K562 (cell line): ENCODE results near the gene ADAR.

Experiments used
- CEBPB ChIP-seq: fragments of 450-650 bp; IDR thresholded peaks from 2 replicates; pipeline ENCODE4 v1.6.1; 2016; ENCODE audit warnings: missing genetic modification characterization, missing compliant biosample characterization
- ETV6 ChIP-seq, 3 experiments: fragments of 150-350 bp in 1 of 3; sonication (generic) in 1 of 3; formaldehyde crosslinking in 1 of 3; IDR thresholded peaks; 2 replicates each; pipeline versions ENCODE4 v1.6.1 to v1.8.0; 2014 to 2022; ENCODE audit warnings: borderline replicate concordance in 2 of 3, low read depth in 2 of 3, antibody characterized with exemption in 1 of 3, low read length in 1 of 3, mild to moderate bottlenecking in 1 of 3, missing genetic modification reagents in 1 of 3
- TEAD4 ChIP-seq, 2 experiments: sonication (generic) in 1 of 2; formaldehyde crosslinking in 1 of 2; IDR thresholded peaks; 2 replicates each; pipeline versions ENCODE4 v1.6.1 to v1.8.0; 2012 to 2022; ENCODE audit warnings: borderline replicate concordance in 1 of 2, inconsistent platforms in 1 of 2, low read length in 1 of 2, mild to moderate bottlenecking in 1 of 2, missing genetic modification reagents in 1 of 2
- TF ChIP-seq, protein P1 (sequence below): fragments of 450-650 bp; IDR thresholded peaks from 2 replicates; pipeline ENCODE4 v1.6.1; 2016; ENCODE audit warnings: low read depth, mild to moderate bottlenecking, moderate library complexity

DNA sequence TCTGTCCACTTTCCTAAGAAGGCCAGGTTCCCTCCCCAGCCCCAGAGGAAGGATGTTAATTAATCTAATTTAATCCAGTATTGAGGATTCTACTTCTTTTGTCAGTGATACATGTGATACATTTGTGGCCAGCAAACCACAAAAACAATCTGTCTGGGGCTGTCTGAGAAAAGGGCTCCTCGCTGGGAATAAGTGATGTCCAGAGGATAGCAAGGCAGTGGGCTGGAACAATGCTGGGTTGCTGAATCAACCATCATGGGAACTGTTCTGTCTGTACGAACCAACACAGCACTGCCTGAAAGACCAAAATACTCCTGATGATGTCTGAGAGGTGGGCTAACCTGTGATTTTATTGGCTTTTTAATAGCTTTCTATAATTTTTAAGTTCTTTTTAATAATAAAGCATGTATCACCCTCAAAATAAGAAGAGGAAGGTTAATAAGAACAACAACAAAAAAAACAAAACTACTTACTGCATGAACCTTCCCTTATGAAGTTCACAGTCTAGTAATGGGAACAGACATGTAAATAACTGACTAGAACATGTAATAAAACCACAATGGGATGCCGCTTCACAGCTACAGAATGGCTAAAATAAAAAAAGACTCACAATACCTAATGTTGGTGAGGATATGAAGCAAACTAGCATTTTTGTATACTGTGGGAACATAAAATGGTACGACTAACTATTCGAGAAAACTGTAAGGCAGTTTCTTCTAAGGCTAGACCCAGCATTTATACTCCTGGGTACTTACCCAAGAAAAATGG is 11.4 kb upstream of the ADAR start:
- TF ChIP-seq, protein P1, sequence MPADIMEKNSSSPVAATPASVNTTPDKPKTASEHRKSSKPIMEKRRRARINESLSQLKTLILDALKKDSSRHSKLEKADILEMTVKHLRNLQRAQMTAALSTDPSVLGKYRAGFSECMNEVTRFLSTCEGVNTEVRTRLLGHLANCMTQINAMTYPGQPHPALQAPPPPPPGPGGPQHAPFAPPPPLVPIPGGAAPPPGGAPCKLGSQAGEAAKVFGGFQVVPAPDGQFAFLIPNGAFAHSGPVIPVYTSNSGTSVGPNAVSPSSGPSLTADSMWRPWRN: no peak
- TF ChIP-seq ETV6 (IDR thresholded peaks at IDR 0.05; ENCODE audit: borderline replicate concordance in 1 of 2, low read depth in 2 of 2, low read length in 1 of 2): no peak
- no peak for TF ChIP-seq ETV6 (CRISPR knock-in tag; IDR thresholded peaks at IDR 0.05; ENCODE audit: borderline replicate concordance)
- TF ChIP-seq TEAD4 (IDR thresholded peaks at IDR 0.05; ENCODE audit: low read length): no peak
- TF ChIP-seq TEAD4 (CRISPR knock-in tag; IDR thresholded peaks at IDR 0.05; ENCODE audit: borderline replicate concordance): no peak
- no peak for TF ChIP-seq CEBPB (tag)
